Upper lobe of right lung (tissue), 1 donor: ENCODE measurements around the gene PGGHG. TPM values are rescaled to one million over a fixed set of nuclear protein-coding genes. Genes with fewer than 3 reads are reported as not detected.

Source experiments
- ATAC-seq: fragments of 200-7000 bp; cut with Tn5 transposase; one replicate; pipeline ENCODE4 v1.9.1; 2020; ENCODE audit warnings: mild to moderate bottlenecking, moderate library complexity
- DNase-seq: peaks from one replicate; pipeline ENCODE4 v3.0.0-alpha.2; 2020
- H3K27ac ChIP-seq: fragments of 200-600 bp; one replicate; pipeline ENCODE4 v1.8.0; 2022
- H3K27me3 ChIP-seq: fragments of 200-600 bp; one replicate; pipeline ENCODE4 v1.8.0; 2022; ENCODE audit warnings: mild to moderate bottlenecking
- H3K36me3 ChIP-seq: fragments of 200-600 bp; one replicate; pipeline ENCODE4 v1.8.0; 2022
- H3K4me1 ChIP-seq: fragments of 200-600 bp; one replicate; pipeline ENCODE4 v1.8.0; 2022
- H3K4me3 ChIP-seq: fragments of 200-600 bp; one replicate; pipeline ENCODE4 v1.8.0; 2022; ENCODE audit warnings: mild to moderate bottlenecking
- H3K9me3 ChIP-seq: fragments of 200-600 bp; one replicate; pipeline ENCODE4 v1.8.0; 2022
- intact Hi-C: fragments of 100-400 bp; cut with DNase I; formaldehyde crosslinking; loops from one replicate; pipeline ENCODE4 v1.11.0; 2022
- total RNA-seq: library from RNA; stranded (reverse); fragmentation: NEBNext Ultra II Directional; extraction: Animal tissue kit (Norgen Biotek cat#: 25700); gene quantifications from one replicate; pipeline ENCODE4 v1.2.1, GENCODE V29; 2021
- TF ChIP-seq, protein P1 (sequence below): fragments of 200-600 bp; IDR thresholded peaks from one replicate; pipeline ENCODE4 v1.8.0; 2022; ENCODE audit warnings: antibody characterized with exemption
- donor health status: DM: no; HTN: yes; CAD: no; lungs with severe emphysema.

Gene PGGHG
- total RNA-seq, 1 donor from 2014 or later, result 105 TPM

DNA sequence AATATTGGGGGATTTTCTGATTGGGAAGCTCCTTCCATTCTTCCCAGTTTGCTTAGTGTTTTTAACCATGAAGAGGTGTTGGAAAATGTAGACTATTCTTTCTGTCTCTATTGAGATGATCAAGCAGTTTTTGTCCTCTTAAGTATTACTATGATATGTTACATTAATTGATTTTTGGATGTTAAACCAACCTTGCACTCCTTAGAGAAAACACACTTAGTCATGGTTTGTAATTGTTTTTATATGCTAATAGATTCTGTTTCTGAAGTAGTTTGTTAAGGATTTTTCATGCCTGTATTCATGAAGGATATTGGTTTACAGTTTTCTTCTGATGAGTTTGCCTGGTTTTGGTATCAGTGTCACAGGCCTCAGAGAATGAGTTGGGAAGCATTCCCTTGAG, 12.7 kb upstream of the PGGHG start:
- Histone ChIP-seq H3K9me3 (no peaks in the 10 kb centered on the region), H3K4me1 (peaks cover 25% of the 10 kb centered on the region), H3K36me3 (no peaks in the 10 kb centered on the region), H3K4me3 (no peak overlapping the region), H3K27ac (no peak overlapping the region), H3K27me3 (peaks cover 34% of the 10 kb centered on the region)
- DNase-seq, result no peak
- ATAC-seq, result no peak
- intact Hi-C loops, result no loop called here
- TF ChIP-seq, protein P1, sequence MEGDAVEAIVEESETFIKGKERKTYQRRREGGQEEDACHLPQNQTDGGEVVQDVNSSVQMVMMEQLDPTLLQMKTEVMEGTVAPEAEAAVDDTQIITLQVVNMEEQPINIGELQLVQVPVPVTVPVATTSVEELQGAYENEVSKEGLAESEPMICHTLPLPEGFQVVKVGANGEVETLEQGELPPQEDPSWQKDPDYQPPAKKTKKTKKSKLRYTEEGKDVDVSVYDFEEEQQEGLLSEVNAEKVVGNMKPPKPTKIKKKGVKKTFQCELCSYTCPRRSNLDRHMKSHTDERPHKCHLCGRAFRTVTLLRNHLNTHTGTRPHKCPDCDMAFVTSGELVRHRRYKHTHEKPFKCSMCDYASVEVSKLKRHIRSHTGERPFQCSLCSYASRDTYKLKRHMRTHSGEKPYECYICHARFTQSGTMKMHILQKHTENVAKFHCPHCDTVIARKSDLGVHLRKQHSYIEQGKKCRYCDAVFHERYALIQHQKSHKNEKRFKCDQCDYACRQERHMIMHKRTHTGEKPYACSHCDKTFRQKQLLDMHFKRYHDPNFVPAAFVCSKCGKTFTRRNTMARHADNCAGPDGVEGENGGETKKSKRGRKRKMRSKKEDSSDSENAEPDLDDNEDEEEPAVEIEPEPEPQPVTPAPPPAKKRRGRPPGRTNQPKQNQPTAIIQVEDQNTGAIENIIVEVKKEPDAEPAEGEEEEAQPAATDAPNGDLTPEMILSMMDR, result no peak

DNA sequence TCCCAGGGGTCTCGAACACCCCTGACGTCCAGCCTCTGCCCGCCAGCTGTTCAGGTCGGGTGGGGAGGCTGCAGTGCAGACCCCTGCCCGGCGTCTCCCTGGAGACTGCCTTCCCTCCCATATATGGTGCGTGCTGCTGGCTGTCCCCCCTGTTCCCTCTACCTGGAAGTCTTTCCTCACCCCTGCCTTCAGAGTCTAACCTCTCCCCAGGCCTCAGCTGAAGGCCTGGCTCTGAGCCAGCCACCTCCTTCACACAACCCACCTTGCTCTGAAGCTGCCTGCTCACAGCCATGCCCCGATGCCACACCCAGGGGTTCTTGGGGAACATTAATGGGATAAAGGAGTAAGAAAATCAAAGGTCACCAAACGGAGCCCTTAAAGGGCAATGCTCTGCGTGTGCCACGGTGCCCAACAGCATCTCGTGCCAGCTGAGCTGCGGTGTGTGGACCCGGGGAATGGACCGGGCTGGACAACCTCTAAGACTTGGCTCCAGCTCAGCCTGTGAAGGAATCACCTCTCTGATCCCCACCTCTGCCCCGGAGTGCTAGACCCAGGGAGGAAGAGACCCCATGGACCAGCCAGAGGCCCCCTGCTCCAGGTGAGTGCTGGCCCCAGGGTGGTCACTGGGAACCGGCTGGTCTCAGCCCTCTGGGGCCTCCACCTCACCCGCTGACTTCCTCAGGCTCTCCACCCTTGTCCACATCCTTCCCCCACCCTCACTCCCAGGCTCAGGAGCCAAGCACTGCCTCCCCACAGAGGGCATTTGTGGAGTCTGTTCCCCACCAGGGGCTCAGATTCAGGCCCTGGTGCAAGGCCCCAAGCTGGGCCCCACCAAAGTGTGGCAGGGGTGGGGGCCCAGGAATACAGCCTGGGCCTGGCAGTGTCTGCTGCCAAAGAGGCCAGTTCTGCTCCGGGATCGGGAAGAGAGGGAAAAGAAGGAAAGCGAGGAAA, 10.7 kb upstream of the PGGHG start, which contains the start of gene NLRP6:
NLRP6 (plus strand) TSS at position 407 of the 951 bp plus-strand sequence; CDS start at position 570, 163 bp downstream.
- peaks cover 55% of the 10 kb centered on the region for H3K27me3 ChIP-seq
- DNase-seq (peak; percentile 64), ATAC-seq (no peak)
- no peaks in the 10 kb centered on the region for H3K9me3 ChIP-seq
- intact Hi-C loops, result no loop called here
- peaks cover 30% of the 10 kb centered on the region for H3K4me1 ChIP-seq
- no peaks in the 10 kb centered on the region for H3K36me3 ChIP-seq
- TF ChIP-seq, protein P1, result no peak
- no peak within 1 kb of the TSS for H3K27ac ChIP-seq
- peak within 1 kb of the TSS; percentile 35 for H3K4me3 ChIP-seq

DNA sequence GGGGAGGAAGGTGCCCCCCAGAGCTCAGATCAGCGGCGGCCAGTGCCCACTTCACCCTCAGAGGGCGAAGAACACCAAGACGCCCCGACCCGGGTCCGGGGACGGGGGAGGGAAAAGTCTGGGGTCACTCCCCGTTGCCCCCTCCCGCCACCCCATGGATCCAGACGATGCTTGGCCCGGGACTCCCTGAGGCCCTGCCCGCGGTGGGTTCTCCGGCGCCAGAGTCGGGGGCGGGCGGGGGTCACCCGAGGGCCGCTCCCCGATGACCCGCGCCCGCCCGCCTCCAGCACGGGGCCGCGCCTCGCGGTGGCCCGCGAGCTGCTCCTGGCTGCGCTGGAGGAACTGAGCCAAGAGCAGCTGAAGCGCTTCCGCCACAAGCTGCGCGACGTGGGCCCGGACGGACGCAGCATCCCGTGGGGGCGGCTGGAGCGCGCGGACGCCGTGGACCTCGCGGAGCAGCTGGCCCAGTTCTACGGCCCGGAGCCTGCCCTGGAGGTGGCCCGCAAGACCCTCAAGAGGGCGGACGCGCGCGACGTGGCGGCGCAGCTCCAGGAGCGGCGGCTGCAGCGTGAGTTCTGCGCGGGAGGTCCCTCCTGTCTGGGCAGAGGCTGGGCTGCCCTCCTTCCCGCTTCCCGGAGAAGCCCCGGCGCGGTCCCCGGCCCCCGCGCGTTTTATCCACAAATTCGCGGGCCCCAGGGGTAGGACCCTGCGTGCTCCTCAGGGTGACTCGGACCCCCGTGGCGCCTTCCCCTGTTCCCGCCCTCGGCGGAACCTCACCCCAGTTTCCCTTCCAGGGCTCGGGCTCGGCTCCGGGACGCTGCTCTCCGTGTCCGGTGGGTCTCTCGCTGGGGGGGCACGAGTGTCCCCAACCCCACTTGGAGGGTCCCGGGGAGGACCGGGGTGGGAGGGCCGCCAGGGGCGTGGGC, 9.6 kb upstream of the PGGHG start:
- Histone ChIP-seq H3K27ac (no peak overlapping the region), H3K36me3 (no peaks in the 10 kb centered on the region), H3K4me1 (peaks cover 30% of the 10 kb centered on the region), H3K4me3 (peak overlapping the region; percentile 35), H3K27me3 (peaks cover 65% of the 10 kb centered on the region), H3K9me3 (no peaks in the 10 kb centered on the region)
- DNase-seq (peak; percentile 69), ATAC-seq (peak; percentile 26)
- TF ChIP-seq, protein P1, result no peak
- intact Hi-C loops, result no loop called here

DNA sequence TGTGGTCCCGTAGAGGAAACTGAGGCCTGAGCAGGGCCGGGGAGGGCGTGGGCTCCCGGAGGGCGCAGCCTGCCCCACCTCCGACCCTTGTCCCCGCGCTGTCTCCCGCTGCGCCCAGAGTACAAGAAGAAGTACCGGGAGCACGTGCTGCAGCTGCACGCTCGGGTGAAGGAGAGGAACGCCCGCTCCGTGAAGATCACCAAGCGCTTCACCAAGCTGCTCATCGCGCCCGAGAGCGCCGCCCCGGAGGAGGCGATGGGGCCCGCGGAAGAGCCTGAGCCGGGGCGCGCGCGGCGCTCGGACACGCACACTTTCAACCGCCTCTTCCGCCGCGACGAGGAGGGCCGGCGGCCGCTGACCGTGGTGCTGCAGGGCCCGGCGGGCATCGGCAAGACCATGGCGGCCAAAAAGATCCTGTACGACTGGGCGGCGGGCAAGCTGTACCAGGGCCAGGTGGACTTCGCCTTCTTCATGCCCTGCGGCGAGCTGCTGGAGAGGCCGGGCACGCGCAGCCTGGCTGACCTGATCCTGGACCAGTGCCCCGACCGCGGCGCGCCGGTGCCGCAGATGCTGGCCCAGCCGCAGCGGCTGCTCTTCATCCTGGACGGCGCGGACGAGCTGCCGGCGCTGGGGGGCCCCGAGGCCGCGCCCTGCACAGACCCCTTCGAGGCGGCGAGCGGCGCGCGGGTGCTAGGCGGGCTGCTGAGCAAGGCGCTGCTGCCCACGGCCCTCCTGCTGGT, 8.8 kb upstream of the PGGHG start:
- ATAC-seq, result peak; percentile 33
- Histone ChIP-seq H3K9me3 (no peaks in the 10 kb centered on the region), H3K27me3 (peaks cover 72% of the 10 kb centered on the region), H3K4me1 (peaks cover 30% of the 10 kb centered on the region), H3K36me3 (no peaks in the 10 kb centered on the region), H3K27ac (no peak overlapping the region), H3K4me3 (peak overlapping the region; percentile 35)
- peak; percentile 67 for DNase-seq
- TF ChIP-seq, protein P1, result no peak
- intact Hi-C loops, result no loop called here
